CD14-positive monocyte (primary cell): ENCODE measurements around the gene TMEM107. TPM values are rescaled to one million over a fixed set of nuclear protein-coding genes. Genes with fewer than 3 reads are reported as not detected.
A peak's percentile ranks its signal among the peaks of the same experiment; 100 is the strongest.
"Not testable (repeated sequence)": the region's sequence is repeated elsewhere in the genome, so short reads cannot be mapped to it uniquely, and the experiment has no call there.

Experiments used
- DNase-seq, 3 donors: peaks; one replicate each; pipeline ENCODE4 v3.0.0-alpha.2; 2011 to 2022
- H2AFZ ChIP-seq: 2 replicates; pipeline ENCODE4 v1.6.0; 2012; ENCODE audit warnings: mild to moderate bottlenecking, low read depth, low read length, inconsistent platforms; ENCODE audit not compliant: insufficient read depth, poor library complexity, severe bottlenecking
- H3K27ac ChIP-seq, 2 donors: 1 replicate in 1 of 2; 2 replicates in 1 of 2; pipeline ENCODE4 v1.5.1; 2012 to 2013; ENCODE audit warnings: low read length in 2 of 2, control low read depth in 1 of 2, inconsistent platforms in 1 of 2, low read depth in 1 of 2, mild to moderate bottlenecking in 1 of 2
- H3K27me3 ChIP-seq, 2 donors: one replicate each; pipeline versions ENCODE4 v1.6.0 to v1.6.1; 2011 to 2013; ENCODE audit warnings: low read length in 2 of 2; ENCODE audit not compliant: control insufficient read depth in 2 of 2, insufficient read depth in 2 of 2
- H3K36me3 ChIP-seq, 2 donors: replicated peaks in 1 of 2; 1 replicate in 1 of 2; 2 replicates in 1 of 2; pipeline versions ENCODE4 v1.5.1 to v1.6.1; 2012 to 2013; ENCODE audit warnings: low read length in 2 of 2, control low read depth in 1 of 2, inconsistent platforms in 1 of 2, mild to moderate bottlenecking in 1 of 2; ENCODE audit not compliant: insufficient read depth in 2 of 2, control insufficient read depth in 1 of 2
- H3K4me1 ChIP-seq, 2 donors: 1 replicate in 1 of 2; 2 replicates in 1 of 2; pipeline versions ENCODE4 v1.5.1 to v1.6.1; 2012 to 2013; ENCODE audit warnings: low read length in 2 of 2, control low read depth in 1 of 2, inconsistent platforms in 1 of 2, mild to moderate bottlenecking in 1 of 2, moderate library complexity in 1 of 2; ENCODE audit not compliant: insufficient read depth in 2 of 2, control insufficient read depth in 1 of 2
- H3K4me2 ChIP-seq: replicated peaks from 2 replicates; pipeline ENCODE3; 2012; ENCODE audit warnings: low read length, moderate library complexity, mild to moderate bottlenecking; ENCODE audit not compliant: poor library complexity, severe bottlenecking; ENCODE audit errors: extremely low read depth
- H3K4me3 ChIP-seq, 3 experiments: fragments of 200-600 bp in 1 of 3; sonication (generic) in 1 of 3; replicated peaks in 1 of 3; 1 replicate in 2 of 3; 2 replicates in 1 of 3; pipeline ENCODE4 v1.5.1; 2011 to 2013; ENCODE audit warnings: low read length in 3 of 3, mild to moderate bottlenecking in 3 of 3, control low read depth in 2 of 3, low read depth in 2 of 3, inconsistent platforms in 1 of 3, moderate library complexity in 1 of 3
- H3K79me2 ChIP-seq: 2 replicates; pipeline ENCODE4 v1.6.0; 2012; ENCODE audit warnings: mild to moderate bottlenecking, control low read depth, inconsistent platforms, low read length, moderate library complexity; ENCODE audit not compliant: insufficient read depth
- H3K9ac ChIP-seq: 2 replicates; pipeline ENCODE4 v1.6.0; 2017; ENCODE audit warnings: low read length, mild to moderate bottlenecking; ENCODE audit not compliant: insufficient read depth, poor library complexity, severe bottlenecking
- H3K9me3 ChIP-seq, 2 donors: replicated peaks in 1 of 2; 1 replicate in 1 of 2; 2 replicates in 1 of 2; pipeline versions ENCODE4 v1.5.1 to v1.6.1; 2012 to 2013; ENCODE audit warnings: low read length in 2 of 2, control low read depth in 1 of 2; ENCODE audit not compliant: control insufficient read depth in 1 of 2, insufficient read depth in 1 of 2
- H4K20me1 ChIP-seq: 2 replicates; pipeline ENCODE4 v1.6.0; 2012; ENCODE audit warnings: mild to moderate bottlenecking, low read length, control low read depth, moderate library complexity; ENCODE audit not compliant: insufficient read depth
- H3K27ac Mint-ChIP-seq, 7 donors: one replicate each; pipeline ENCODE4 v1.8.0; 2020; ENCODE audit warnings: mild to moderate bottlenecking in 7 of 7, mixed read lengths in 7 of 7, moderate library complexity in 6 of 7, inconsistent platforms in 2 of 7
- H3K27me3 Mint-ChIP-seq, 3 donors: one replicate each; pipeline ENCODE4 v1.8.0; 2021 to 2022; ENCODE audit warnings: low read depth in 3 of 3, mild to moderate bottlenecking in 3 of 3, mixed read lengths in 3 of 3, moderate library complexity in 3 of 3, inconsistent platforms in 1 of 3
- H3K36me3 Mint-ChIP-seq, 2 donors: one replicate each; pipeline ENCODE4 v1.8.0; 2020; ENCODE audit warnings: mixed read lengths in 2 of 2, inconsistent platforms in 1 of 2, mild to moderate bottlenecking in 1 of 2
- H3K4me1 Mint-ChIP-seq: one replicate; pipeline ENCODE4 v1.8.0; 2020; ENCODE audit warnings: mild to moderate bottlenecking, mixed read lengths
- H3K4me3 Mint-ChIP-seq, 2 donors: one replicate each; pipeline ENCODE4 v1.8.0; 2020; ENCODE audit warnings: mild to moderate bottlenecking in 2 of 2, mixed read lengths in 2 of 2, moderate library complexity in 1 of 2
- H3K9me3 Mint-ChIP-seq, 7 donors: one replicate each; pipeline ENCODE4 v1.8.0; 2020 to 2022; ENCODE audit warnings: mixed read lengths in 7 of 7, mild to moderate bottlenecking in 6 of 7, moderate library complexity in 6 of 7, inconsistent platforms in 2 of 7
- CTCF ChIP-seq: fragments of 200-600 bp; IDR thresholded peaks from one replicate; pipeline ENCODE4 v1.8.0; 2022; ENCODE audit warnings: antibody characterized with exemption, mild to moderate bottlenecking
- WGBS: methylation state at CpG from one replicate; pipeline ENCODE4 v1.1.5; 2013; ENCODE audit warnings: missing lambda C conversion rate; ENCODE audit not compliant: insufficient coverage; 5-methylcytosine and 5-hydroxymethylcytosine counted together
- intact Hi-C, 2 donors: fragments of 100-400 bp; cut with micrococcal nuclease; formaldehyde crosslinking; loops; one replicate each; pipeline versions ENCODE4 v1.15.0 to v1.15.1; 2023
- polyA plus RNA-seq, 3 donors: library from polyadenylated mRNA; depleted of rRNA in 1 of 3; unstranded in 2 of 3; stranded (reverse) in 1 of 3; fragments of 300-500 nt in 2 of 3; fragments of >200 nt in 1 of 3; fragmentation: Illumina TruSeq in 2 of 3; gene quantifications; 1 replicate in 2 of 3; 2 replicates in 1 of 3; pipeline ENCODE4 v1.2.3, GENCODE V29; 2012 to 2021

The TMEM107 gene
- polyA plus RNA-seq, 3 donors: 20.5 to 37.4 (median 31.4) TPM

- Histone ChIP-seq H3K9ac (peak overlapping the region; percentile 81), H3K4me2 (peak overlapping the region; percentile 75), H3K36me3 (no peaks in the 10 kb centered on the region), H3K27ac (peak overlapping the region; percentile 65 to 98), H4K20me1 (no peaks in the 10 kb centered on the region), H3K4me1 (peaks cover 31 to 48% of the 10 kb centered on the region in 2 donors), H3K4me3 (peak overlapping the region; percentile 18 to 70 (median 39)), H3K79me2 (peaks cover 19% of the 10 kb centered on the region), H2AFZ (peak overlapping the region; percentile 58), H3K27me3 (no peaks in the 10 kb centered on the region), H3K9me3 (no peaks in the 10 kb centered on the region)
- peak; percentile 92 to 95 (median 93) for DNase-seq
- Mint-ChIP-seq H3K9me3 (no peaks in the 10 kb centered on the region), H3K36me3 (no peaks in the 10 kb centered on the region), H3K4me3 (peak overlapping the region; percentile 41 to 86), H3K27ac (peak overlapping the region; percentile 98 to 100 (median 99)), H3K27me3 (no peaks in the 10 kb centered on the region), H3K4me1 (peaks cover 41% of the 10 kb centered on the region)
- under 1% methylated on average over 21 of the region's 23 CpGs for WGBS
- no peak for TF ChIP-seq CTCF
- intact Hi-C loops: loop anchor here in 1 of 2 donors (5.0 kb wide), 1 partner anchor 36 kb away; no protein-coding TSS in a partner anchor
These were observed 2.9 kb downstream of the TMEM107 start for GRCh38 chr17:8173056-8173870.

GRCh38 chr17:8170186-8170585, 6.0 kb downstream of the TMEM107 start:
- intact Hi-C loops: loop anchor here in 1 of 2 donors (5.0 kb wide), 1 partner anchor 33 kb away; no protein-coding TSS in a partner anchor
- H3K9ac ChIP-seq, H2AFZ ChIP-seq, DNase-seq, H3K27me3 Mint-ChIP-seq, H3K27ac ChIP-seq, H3K4me3 ChIP-seq, H3K27me3 ChIP-seq, H3K4me2 ChIP-seq, H3K4me3 Mint-ChIP-seq, H3K9me3 Mint-ChIP-seq, H3K27ac Mint-ChIP-seq, H3K36me3 Mint-ChIP-seq, H4K20me1 ChIP-seq, H3K36me3 ChIP-seq, H3K9me3 ChIP-seq: not testable (repeated sequence)
- Histone ChIP-seq H3K4me1 (peaks cover 15 to 30% of the 10 kb centered on the region in 2 donors), H3K79me2 (peaks cover 10% of the 10 kb centered on the region)
- WGBS: 100% methylated on average over 1 of the region's 19 CpGs
- peaks cover 24% of the 10 kb centered on the region for H3K4me1 Mint-ChIP-seq
